NCI-H1417 (cell line): ENCODE results near the gene CXXC5.

ENCODE experiments used
- DNase-seq, 3 experiments: peaks; one replicate each; lab custom pipeline; 2025; lab: John Stamatoyannopoulos, UW

CXXC5 gene

GRCh38 chr5:139638090-139638735 lies 9.9 kb upstream of the CXXC5 start:
- DNase-seq: peak; percentile 53 to 92 (median 62)

- DNase-seq: peak in 1 of 3 experiments; percentile 59
Measured at GRCh38 chr5:139638736-139639618, 9.2 kb upstream of the CXXC5 start.

GRCh38 chr5:139639619-139640380 lies 8.3 kb upstream of the CXXC5 start:
- no peak for DNase-seq

- no peak for DNase-seq
Measured at GRCh38 chr5:139640421-139641115, 7.6 kb upstream of the CXXC5 start.

- DNase-seq: no peak
Measured at GRCh38 chr5:139641116-139642080, 6.8 kb upstream of the CXXC5 start.

GRCh38 chr5:139642213-139642612 lies 5.9 kb upstream of the CXXC5 start:
- DNase-seq: no peak

GRCh38 chr5:139642891-139643871 lies 5.0 kb upstream of the CXXC5 start:
- no peak for DNase-seq

- no peak for DNase-seq
Measured at GRCh38 chr5:139644001-139644456, 4.1 kb upstream of the CXXC5 start.

GRCh38 chr5:139644646-139645429 lies 3.3 kb upstream of the CXXC5 start:
- no peak for DNase-seq

- no peak for DNase-seq
Measured at GRCh38 chr5:139645430-139645871, 2.7 kb upstream of the CXXC5 start.

- DNase-seq: no peak
Measured at GRCh38 chr5:139646111-139646510, 2.0 kb upstream of the CXXC5 start.

GRCh38 chr5:139646912-139647505 lies 1.1 kb upstream of the CXXC5 start:
- no peak for DNase-seq

GRCh38 chr5:139647506-139648204 lies 494 bp upstream of the CXXC5 start:
- DNase-seq: peak in 1 of 3 experiments; percentile 43

GRCh38 chr5:139649082-139649991 lies 1.2 kb downstream of the CXXC5 start:
- peak in 2 of 3 experiments; percentile 43 to 52 for DNase-seq

GRCh38 chr5:139650031-139650688 lies 2.0 kb downstream of the CXXC5 start:
- DNase-seq: peak in 1 of 3 experiments; percentile 22

- DNase-seq: peak in 1 of 3 experiments; percentile 22
Measured at GRCh38 chr5:139650689-139651042, 2.5 kb downstream of the CXXC5 start.
